SK-N-SH (cell line): Measurements from ENCODE around the gene CTNNA3. TPM values are rescaled to one million over a fixed set of nuclear protein-coding genes. Genes with fewer than 3 reads are reported as not detected.

Source experiments
- CTCF ChIA-PET: fragments of 300-600, 350-600 bp; formaldehyde crosslinking; extraction: SDS; loops from one replicate; lab custom pipeline; 2021; lab: Yijun Ruan, JAX
- POLR2A ChIA-PET: fragments of 350-600 bp; sonication (Branson Sonifier 250); formaldehyde crosslinking; extraction: SDS; loops from one replicate; lab custom pipeline; 2020; ENCODE audit warnings: antibody characterized with exemption, inconsistent platforms; lab: Yijun Ruan, JAX
- DNase-seq: peaks from one replicate; pipeline ENCODE4 v3.0.0; 2012
- H2AFZ ChIP-seq: fragments of 200-600 bp; sonication (generic); 2 replicates; pipeline ENCODE4 v1.8.1; 2016; ENCODE audit warnings: antibody characterized with exemption, mild to moderate bottlenecking, low read depth
- H3F3A ChIP-seq: fragments of 200-600 bp; sonication (generic); replicated peaks from 2 replicates; pipeline ENCODE3; 2016; ENCODE audit warnings: antibody characterized with exemption, mild to moderate bottlenecking; ENCODE audit not compliant: insufficient read depth
- H3K27ac ChIP-seq, 2 experiments: fragments of 200-500 bp in 1 of 2; fragments of 200-600 bp in 1 of 2; sonication (Bioruptor generic) in 1 of 2; sonication (generic), shearing (Covaris generic) in 1 of 2; 2 replicates each; pipeline versions ENCODE4 v1.5.1 to v1.6.1; 2014 to 2016; ENCODE audit warnings: low read depth in 2 of 2, inconsistent platforms in 1 of 2, low read length in 1 of 2, mild to moderate bottlenecking in 1 of 2, mixed read lengths in 1 of 2
- H3K27me3 ChIP-seq: fragments of 200-600 bp; sonication (generic), shearing (Covaris generic); 2 replicates; pipeline ENCODE4 v1.6.1; 2016; ENCODE audit warnings: mixed run types; ENCODE audit not compliant: insufficient read depth
- H3K36me3 ChIP-seq, 2 experiments: fragments of 200-500 bp in 1 of 2; fragments of 200-600 bp in 1 of 2; sonication (Bioruptor generic) in 1 of 2; sonication (generic) in 1 of 2; replicated peaks in 1 of 2; 2 replicates each; pipeline versions ENCODE3 to v1.5.1; 2014 to 2016; ENCODE audit warnings: low read length in 1 of 2, mild to moderate bottlenecking in 1 of 2; ENCODE audit not compliant: insufficient read depth in 2 of 2, control insufficient read depth in 1 of 2
- H3K4me1 ChIP-seq, 2 experiments: fragments of 200-500 bp in 1 of 2; fragments of 200-600 bp in 1 of 2; sonication (Bioruptor generic) in 1 of 2; sonication (generic), shearing (Covaris generic) in 1 of 2; 2 replicates each; pipeline versions ENCODE4 v1.5.1 to v1.6.1; 2014 to 2016; ENCODE audit warnings: low read depth in 1 of 2, low read length in 1 of 2, mixed run types in 1 of 2; ENCODE audit not compliant: insufficient read depth in 2 of 2, control insufficient read depth in 1 of 2
- H3K4me2 ChIP-seq: fragments of 200-600 bp; sonication (generic), shearing (Covaris generic); 2 replicates; pipeline ENCODE4 v1.6.1; 2017; ENCODE audit warnings: mixed run types
- H3K4me3 ChIP-seq, 2 experiments: fragments of 200-500 bp in 1 of 2; fragments of 200-600 bp in 1 of 2; sonication (Bioruptor generic) in 1 of 2; sonication (generic), shearing (Covaris generic) in 1 of 2; 2 replicates each; pipeline versions ENCODE4 v1.5.1 to v1.8.1; 2014 to 2016; ENCODE audit warnings: low read depth in 2 of 2, inconsistent platforms in 1 of 2, low read length in 1 of 2, mild to moderate bottlenecking in 1 of 2, mixed read lengths in 1 of 2, moderate library complexity in 1 of 2
- H3K79me2 ChIP-seq: fragments of 200-600 bp; sonication (generic); 2 replicates; pipeline ENCODE4 v1.8.1; 2017; ENCODE audit warnings: mild to moderate bottlenecking; ENCODE audit not compliant: insufficient read depth
- H3K9ac ChIP-seq: fragments of 200-600 bp; sonication (generic); 2 replicates; pipeline ENCODE4 v1.6.1; 2017; ENCODE audit warnings: mixed run types
- H3K9me2 ChIP-seq: fragments of 200-600 bp; sonication (generic); 2 replicates; pipeline ENCODE4 v1.6.1; 2017; ENCODE audit warnings: mixed run types
- H3K9me3 ChIP-seq: fragments of 200-600 bp; sonication (generic); 2 replicates; pipeline ENCODE4 v1.6.1; 2017; ENCODE audit warnings: mixed run types, mild to moderate bottlenecking, moderate library complexity
- H4K20me1 ChIP-seq: fragments of 200-600 bp; sonication (generic); 2 replicates; pipeline ENCODE4 v1.6.1; 2017; ENCODE audit warnings: mild to moderate bottlenecking, mixed run types; ENCODE audit not compliant: insufficient read depth
- CTCF ChIP-seq: fragments of 200-600 bp; sonication (generic); IDR thresholded peaks from 2 replicates; pipeline ENCODE4 v1.6.1; 2017; ENCODE audit warnings: antibody characterized with exemption, mild to moderate bottlenecking, moderate library complexity
- ELF1 ChIP-seq: IDR thresholded peaks from 2 replicates; pipeline ENCODE4 v1.4.0; 2012
- EZH2phosphoT487 ChIP-seq: fragments of 200-600 bp; sonication (generic); IDR thresholded peaks from 2 replicates; pipeline ENCODE4 v1.6.1; 2017; ENCODE audit warnings: low read depth, mixed run types, mild to moderate bottlenecking, antibody characterized with exemption, moderate library complexity, borderline replicate concordance
- FOSL2 ChIP-seq: IDR thresholded peaks from 2 replicates; pipeline ENCODE4 v1.4.0; 2012; ENCODE audit warnings: low read depth, mild to moderate bottlenecking, moderate library complexity, borderline replicate concordance
- FOXJ3 ChIP-seq: sonication (generic); formaldehyde crosslinking; IDR thresholded peaks from 2 replicates; pipeline ENCODE4 v1.5.1; 2020; ENCODE audit warnings: mild to moderate bottlenecking, missing genetic modification reagents
- FOXM1 ChIP-seq: IDR thresholded peaks from 2 replicates; pipeline ENCODE4 v1.4.0; 2012; ENCODE audit warnings: low read depth, mild to moderate bottlenecking
- GATA2 ChIP-seq: sonication (generic); formaldehyde crosslinking; IDR thresholded peaks from 2 replicates; pipeline ENCODE4 v1.5.0; 2020; ENCODE audit warnings: mild to moderate bottlenecking, missing genetic modification reagents
- MXI1 ChIP-seq: IDR thresholded peaks from 2 replicates; pipeline ENCODE4 v1.6.1; 2012; ENCODE audit warnings: mild to moderate bottlenecking, low read depth, low read length, improper control_type of control experiment
- POLR2AphosphoS5 ChIP-seq: IDR thresholded peaks from 2 replicates; pipeline ENCODE4 v1.6.1; 2012; ENCODE audit warnings: low read depth, low read length
- RAD21 ChIP-seq: IDR thresholded peaks from 2 replicates; pipeline ENCODE4 v1.6.1; 2012; ENCODE audit warnings: mild to moderate bottlenecking, low read length
- SMC3 ChIP-seq: IDR thresholded peaks from 2 replicates; pipeline ENCODE4 v1.6.1; 2012; ENCODE audit warnings: low read depth, low read length, improper control_type of control experiment
- USF1 ChIP-seq: IDR thresholded peaks from 2 replicates; pipeline ENCODE4 v1.4.0; 2012; ENCODE audit warnings: low read depth, borderline replicate concordance
- YY1 ChIP-seq: IDR thresholded peaks from 2 replicates; pipeline ENCODE4 v1.4.0; 2012; ENCODE audit warnings: low read depth, mild to moderate bottlenecking
- WGBS: methylation state at CpG from one replicate; pipeline ENCODE4 v1.1.6; 2017; ENCODE audit warnings: low lambda C conversion rate; 5-methylcytosine and 5-hydroxymethylcytosine counted together
- polyA plus RNA-seq, 3 experiments: library from polyadenylated mRNA; depleted of rRNA; stranded (reverse); fragments of >200 nt; gene quantifications; 2 replicates each; pipeline ENCODE4 v1.2.3, GENCODE V29; 2012

The CTNNA3 gene
- polyA plus RNA-seq, 1 of the 3 experiments (the other 2 are of a cell fraction): not detected

GRCh38 chr10:65894961-65895360 is 1801.0 kb downstream of the CTNNA3 start:
- no peak for TF ChIP-seq USF1
- no peak for TF ChIP-seq POLR2AphosphoS5
- no peak for TF ChIP-seq SMC3
- no peak for TF ChIP-seq ELF1
- TF ChIP-seq FOSL2: no peak
- TF ChIP-seq YY1: no peak
- no peak for TF ChIP-seq FOXM1
- TF ChIP-seq EZH2phosphoT487: no peak
- TF ChIP-seq RAD21: no peak
- TF ChIP-seq MXI1: no peak
- Histone ChIP-seq H3K9ac (no peak overlapping the region), H3K9me2 (no peaks in the 10 kb centered on the region), H3K4me3 (no peak overlapping the region), H3K36me3 (no peaks in the 10 kb centered on the region), H3K27me3 (no peaks in the 10 kb centered on the region), H2AFZ (no peak overlapping the region), H4K20me1 (no peaks in the 10 kb centered on the region), H3K27ac (no peak overlapping the region), H3K79me2 (no peaks in the 10 kb centered on the region), H3K9me3 (no peaks in the 10 kb centered on the region), H3F3A (no peaks in the 10 kb centered on the region), H3K4me2 (no peak overlapping the region), H3K4me1 (no peaks in the 10 kb centered on the region)
- DNase-seq: no peak
- ChIA-PET CTCF (no interaction called here), POLR2A (no interaction called here)
- WGBS: 72% methylated on average over 7 of the region's 7 CpGs

GRCh38 chr10:65894379-65894778 is 1801.6 kb downstream of the CTNNA3 start:
- Histone ChIP-seq H3K9me2 (no peaks in the 10 kb centered on the region), H3K36me3 (no peaks in the 10 kb centered on the region), H3K4me2 (no peak overlapping the region), H3K27ac (no peak overlapping the region), H3K4me3 (no peak overlapping the region), H3K27me3 (no peaks in the 10 kb centered on the region), H4K20me1 (no peaks in the 10 kb centered on the region), H3K9ac (no peak overlapping the region), H3F3A (no peaks in the 10 kb centered on the region), H3K79me2 (no peaks in the 10 kb centered on the region), H3K4me1 (no peaks in the 10 kb centered on the region), H2AFZ (no peak overlapping the region), H3K9me3 (no peaks in the 10 kb centered on the region)
- WGBS: 51% methylated on average over 4 of the region's 4 CpGs
- TF ChIP-seq CTCF: no peak
- TF ChIP-seq FOXJ3: no peak
- no peak for TF ChIP-seq YY1
- no peak for TF ChIP-seq FOSL2
- no peak for TF ChIP-seq GATA2
- POLR2A ChIA-PET: no interaction called here
- CTCF ChIA-PET: no interaction called here
- DNase-seq: no peak
